Fibroblast of lung (primary cell): ENCODE data around the gene SYNM. TPM values are rescaled to one million over a fixed set of nuclear protein-coding genes. Genes with fewer than 3 reads are reported as not detected.

Experiments
- DNase-seq, 2 donors: peaks; one replicate each; pipeline versions ENCODE4 v3.0.0 to v3.0.0-alpha.2; 2010; ENCODE audit warnings: low read depth in 2 of 2
- H2AFZ ChIP-seq: 2 replicates; pipeline ENCODE4 v1.5.1; 2012; ENCODE audit warnings: low read length, control low read depth, inconsistent platforms
- H3K27ac ChIP-seq: 2 replicates; pipeline ENCODE4 v1.5.1; 2011; ENCODE audit warnings: low read length, control low read depth; ENCODE audit not compliant: insufficient read depth
- H3K27me3 ChIP-seq: 2 replicates; pipeline ENCODE4 v1.5.1; 2011; ENCODE audit warnings: mild to moderate bottlenecking, low read length; ENCODE audit not compliant: control insufficient read depth, insufficient read depth
- H3K36me3 ChIP-seq: 2 replicates; pipeline ENCODE4 v1.5.1; 2011; ENCODE audit warnings: low read length; ENCODE audit not compliant: control insufficient read depth, insufficient read depth
- H3K4me1 ChIP-seq: 2 replicates; pipeline ENCODE4 v1.5.1; 2011; ENCODE audit warnings: low read length; ENCODE audit not compliant: control insufficient read depth, insufficient read depth; ENCODE audit errors: extremely low read depth
- H3K4me2 ChIP-seq: 2 replicates; pipeline ENCODE4 v1.5.1; 2011; ENCODE audit warnings: low read length, control low read depth; ENCODE audit not compliant: insufficient read depth; ENCODE audit errors: extremely low read depth
- H3K4me3 ChIP-seq, 4 experiments: fragments of 200-600 bp in 1 of 4; sonication (generic) in 1 of 4; replicated peaks in 1 of 4; 2 replicates each; pipeline ENCODE4 v1.5.1; 2011 to 2016; ENCODE audit warnings: low read length in 4 of 4, low read depth in 3 of 4, mild to moderate bottlenecking in 3 of 4, control low read depth in 2 of 4, inconsistent platforms in 1 of 4, mixed read lengths in 1 of 4; ENCODE audit not compliant: insufficient read depth in 1 of 4; ENCODE audit errors: control extremely low read depth in 1 of 4
- H3K79me2 ChIP-seq: 2 replicates; pipeline ENCODE4 v1.5.1; 2012; ENCODE audit warnings: mild to moderate bottlenecking, low read length, inconsistent platforms; ENCODE audit not compliant: control insufficient read depth, insufficient read depth
- H3K9ac ChIP-seq: 2 replicates; pipeline ENCODE4 v1.5.1; 2011; ENCODE audit warnings: mild to moderate bottlenecking, low read length, control low read depth; ENCODE audit not compliant: insufficient read depth
- H3K9me3 ChIP-seq: 2 replicates; pipeline ENCODE4 v1.5.1; 2012; ENCODE audit warnings: low read depth, low read length; ENCODE audit not compliant: control insufficient read depth, insufficient read depth
- H4K20me1 ChIP-seq: 2 replicates; pipeline ENCODE4 v1.5.1; 2011; ENCODE audit warnings: low read length; ENCODE audit not compliant: control insufficient read depth, insufficient read depth; ENCODE audit errors: extremely low read depth
- EZH2 ChIP-seq: IDR thresholded peaks from 2 replicates; pipeline ENCODE4 v1.5.1; 2012; ENCODE audit warnings: low read length, control low read depth, mild to moderate bottlenecking; ENCODE audit errors: missing control alignments
- polyA plus RNA-seq, 2 donors: library from polyadenylated mRNA; depleted of rRNA in 1 of 2; stranded (reverse) in 1 of 2; unstranded in 1 of 2; fragments of >200 nt; gene quantifications; 2 replicates each; pipeline ENCODE4 v1.2.1, GENCODE V29; 2011 to 2012; ENCODE audit warnings: missing spikeins in 1 of 2
- total RNA-seq: library from RNA; depleted of rRNA; stranded (reverse); fragments of >200 nt; gene quantifications from 2 replicates; pipeline ENCODE4 v1.2.1, GENCODE V29; 2014
- TF ChIP-seq, protein P1 (sequence below), 2 donors: IDR thresholded peaks in 1 of 2; conservative IDR thresholded peaks in 1 of 2; 1 replicate in 1 of 2; 2 replicates in 1 of 2; pipeline ENCODE4 v1.5.1; 2011 to 2012; ENCODE audit warnings: low read length in 2 of 2, control low read depth in 1 of 2, inconsistent platforms in 1 of 2, low read depth in 1 of 2, mild to moderate bottlenecking in 1 of 2

SYNM gene
- total and polyA plus RNA-seq, 2 donors (not counting 1 experiment from before 2014, with no cell fraction given) = 1.8 to 8.6 TPM

DNA sequence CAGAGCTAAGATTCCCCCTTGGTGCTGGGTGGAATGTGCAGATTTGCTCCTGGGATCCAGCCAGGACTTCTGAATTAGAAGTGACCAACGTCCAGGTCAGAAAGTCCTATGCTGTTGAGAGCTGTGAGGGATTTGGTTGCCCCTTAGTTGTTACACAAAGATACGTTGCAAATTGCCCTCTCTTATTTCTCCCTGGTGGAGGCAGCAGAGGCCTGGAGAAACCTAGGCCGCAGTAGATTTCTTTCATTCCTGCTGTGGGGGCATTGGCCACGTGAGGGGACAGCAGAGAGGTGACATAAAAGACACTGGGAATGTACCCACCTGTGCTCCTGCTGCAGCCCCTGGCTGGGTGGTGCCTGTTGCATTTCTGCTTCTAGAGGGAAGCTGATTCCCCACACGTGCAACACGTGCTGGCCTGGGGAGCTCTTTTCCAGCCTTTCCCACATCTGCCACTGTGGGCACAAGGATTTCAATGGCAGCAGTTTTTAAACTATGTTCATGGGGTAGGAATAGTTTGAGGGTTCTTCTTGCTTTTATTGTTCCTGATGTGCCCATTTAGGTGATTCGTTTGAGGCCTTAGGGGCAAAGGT lies 65.7 kb downstream of the SYNM start:
- Histone ChIP-seq H4K20me1 (no peaks in the 10 kb centered on the region), H2AFZ (no peak overlapping the region), H3K9ac (no peak overlapping the region), H3K4me2 (no peak overlapping the region), H3K27ac (no peak overlapping the region), H3K27me3 (no peaks in the 10 kb centered on the region), H3K79me2 (no peaks in the 10 kb centered on the region), H3K4me1 (peaks cover 14% of the 10 kb centered on the region), H3K9me3 (no peaks in the 10 kb centered on the region), H3K4me3 (no peak overlapping the region), H3K36me3 (peaks cover 3% of the 10 kb centered on the region)
- TF ChIP-seq EZH2 = no peak
- TF ChIP-seq, protein P1, sequence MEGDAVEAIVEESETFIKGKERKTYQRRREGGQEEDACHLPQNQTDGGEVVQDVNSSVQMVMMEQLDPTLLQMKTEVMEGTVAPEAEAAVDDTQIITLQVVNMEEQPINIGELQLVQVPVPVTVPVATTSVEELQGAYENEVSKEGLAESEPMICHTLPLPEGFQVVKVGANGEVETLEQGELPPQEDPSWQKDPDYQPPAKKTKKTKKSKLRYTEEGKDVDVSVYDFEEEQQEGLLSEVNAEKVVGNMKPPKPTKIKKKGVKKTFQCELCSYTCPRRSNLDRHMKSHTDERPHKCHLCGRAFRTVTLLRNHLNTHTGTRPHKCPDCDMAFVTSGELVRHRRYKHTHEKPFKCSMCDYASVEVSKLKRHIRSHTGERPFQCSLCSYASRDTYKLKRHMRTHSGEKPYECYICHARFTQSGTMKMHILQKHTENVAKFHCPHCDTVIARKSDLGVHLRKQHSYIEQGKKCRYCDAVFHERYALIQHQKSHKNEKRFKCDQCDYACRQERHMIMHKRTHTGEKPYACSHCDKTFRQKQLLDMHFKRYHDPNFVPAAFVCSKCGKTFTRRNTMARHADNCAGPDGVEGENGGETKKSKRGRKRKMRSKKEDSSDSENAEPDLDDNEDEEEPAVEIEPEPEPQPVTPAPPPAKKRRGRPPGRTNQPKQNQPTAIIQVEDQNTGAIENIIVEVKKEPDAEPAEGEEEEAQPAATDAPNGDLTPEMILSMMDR (conservative IDR thresholded peaks at IDR 0.05 in 1 of 2, IDR thresholded peaks at IDR 0.05 in 1 of 2; ENCODE audit: low read depth in 1 of 2, low read length in 2 of 2) = no peak
- DNase-seq = peak in 1 of 2 donors; percentile 3

DNA sequence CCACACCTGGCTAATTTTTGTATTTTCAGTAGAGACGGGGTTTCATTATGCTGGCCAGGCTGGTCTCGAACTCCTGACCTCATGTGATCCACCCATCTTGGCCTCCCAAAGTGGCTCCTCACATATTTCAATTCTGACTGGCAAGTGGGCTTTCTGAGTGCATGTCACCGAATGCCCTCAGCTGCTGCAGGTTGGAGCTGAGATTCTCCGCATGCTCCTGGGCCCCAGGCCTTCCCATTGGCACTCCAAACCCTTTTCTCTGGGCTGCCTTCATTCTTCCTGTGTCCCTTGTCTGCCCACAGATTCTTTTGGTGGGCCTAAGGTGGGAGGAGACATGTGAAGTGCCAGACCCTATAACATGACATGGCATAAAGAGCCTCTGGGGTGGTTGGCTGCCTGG lies 67.3 kb downstream of the SYNM start:
- H3K9ac ChIP-seq = no peak overlapping the region
- H3K9me3 ChIP-seq = no peaks in the 10 kb centered on the region
- H3K4me3 ChIP-seq = no peak overlapping the region
- TF ChIP-seq, protein P1 (conservative IDR thresholded peaks at IDR 0.05 in 1 of 2, IDR thresholded peaks at IDR 0.05 in 1 of 2; ENCODE audit: low read depth in 1 of 2, low read length in 2 of 2) = no peak
- TF ChIP-seq EZH2 = no peak
- peaks cover 14% of the 10 kb centered on the region for H3K4me1 ChIP-seq
- H3K36me3 ChIP-seq = peaks cover 3% of the 10 kb centered on the region
- H3K4me2 ChIP-seq = no peak overlapping the region
- no peaks in the 10 kb centered on the region for H3K79me2 ChIP-seq
- no peak overlapping the region for H2AFZ ChIP-seq
- H4K20me1 ChIP-seq = no peaks in the 10 kb centered on the region
- no peaks in the 10 kb centered on the region for H3K27me3 ChIP-seq
- no peak for DNase-seq
- no peak overlapping the region for H3K27ac ChIP-seq

DNA sequence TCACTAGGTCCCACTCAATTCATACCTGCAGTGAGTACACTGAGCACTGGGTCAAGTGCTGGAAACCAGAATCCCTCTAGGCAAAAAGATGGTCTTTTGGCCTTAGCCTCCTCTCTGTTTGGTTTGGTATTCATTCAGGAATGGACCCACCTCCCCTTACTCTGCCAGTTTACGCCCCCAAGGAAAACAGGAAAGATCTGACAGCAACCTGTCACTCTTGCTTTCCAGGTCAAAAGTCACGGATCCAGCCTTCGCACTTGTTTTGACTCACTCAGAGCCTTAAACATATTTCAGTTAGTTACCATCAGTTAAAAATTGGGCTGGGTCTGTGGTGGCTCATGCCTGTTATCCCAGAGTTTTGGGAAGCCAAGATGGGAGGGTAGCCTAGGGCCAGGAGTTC lies 68.1 kb downstream of the SYNM start:
- H3K4me2 ChIP-seq = no peak overlapping the region
- H3K36me3 ChIP-seq = peaks cover 3% of the 10 kb centered on the region
- H3K79me2 ChIP-seq = no peaks in the 10 kb centered on the region
- no peaks in the 10 kb centered on the region for H4K20me1 ChIP-seq
- no peak overlapping the region for H3K27ac ChIP-seq
- TF ChIP-seq EZH2 = no peak
- peaks cover 14% of the 10 kb centered on the region for H3K4me1 ChIP-seq
- H3K9me3 ChIP-seq = no peaks in the 10 kb centered on the region
- no peaks in the 10 kb centered on the region for H3K27me3 ChIP-seq
- DNase-seq = no peak
- H3K9ac ChIP-seq = no peak overlapping the region
- H3K4me3 ChIP-seq = no peak overlapping the region
- no peak overlapping the region for H2AFZ ChIP-seq
